HG03045 (cell line): ENCODE measurements around the gene HSF4.
"Not testable (repeated sequence)": the region's sequence is repeated elsewhere in the genome, so short reads cannot be mapped to it uniquely, and the experiment has no call there.

Experiments used
- ATAC-seq: cut with Tn5 transposase; IDR thresholded peaks from one replicate; pipeline ENCODE4 v1.9.1; 2021; ENCODE audit warnings: mild to moderate bottlenecking, moderate library complexity; ENCODE audit not compliant: unreplicated experiment

Gene HSF4

GRCh38 chr16:67164599-67165061 is at the start of gene HSF4:
Gene HSF4 (plus strand): TSS chr16:67164745. CDS start chr16:67164812, 67 bp downstream.
- no peak for ATAC-seq

GRCh38 chr16:67114793-67115192 is 49.8 kb upstream of the HSF4 start:
- no peak for ATAC-seq

- no peak for ATAC-seq
Observed at GRCh38 chr16:67115639-67116038, 48.9 kb upstream of the HSF4 start.

- no peak for ATAC-seq
Observed at GRCh38 chr16:67116388-67117311, 47.9 kb upstream of the HSF4 start.

- ATAC-seq, result no peak
Observed at GRCh38 chr16:67117716-67118115, 46.8 kb upstream of the HSF4 start.

GRCh38 chr16:67120025-67120424 is 44.5 kb upstream of the HSF4 start:
- no peak for ATAC-seq

GRCh38 chr16:67122799-67123198 is 41.7 kb upstream of the HSF4 start:
- not testable (repeated sequence) for ATAC-seq

GRCh38 chr16:67128417-67128816 is 36.1 kb upstream of the HSF4 start:
- ATAC-seq, result no peak

- ATAC-seq, result no peak
Observed at GRCh38 chr16:67128887-67129286, 35.7 kb upstream of the HSF4 start.

GRCh38 chr16:67129422-67129821 is 35.1 kb upstream of the HSF4 start:
- no peak for ATAC-seq

- ATAC-seq, result no peak
Observed at GRCh38 chr16:67137605-67138004, 26.9 kb upstream of the HSF4 start.

- ATAC-seq, result no peak
Observed at GRCh38 chr16:67141391-67141790, 23.2 kb upstream of the HSF4 start.

GRCh38 chr16:67142342-67142741 is 22.2 kb upstream of the HSF4 start:
- no peak for ATAC-seq

- ATAC-seq, result no peak
Observed at GRCh38 chr16:67144943-67145342, 19.6 kb upstream of the HSF4 start.

GRCh38 chr16:67145746-67146145 is 18.8 kb upstream of the HSF4 start:
- ATAC-seq, result no peak

GRCh38 chr16:67146523-67147357 is 17.8 kb upstream of the HSF4 start:
- no peak for ATAC-seq

GRCh38 chr16:67147437-67148140 is 17.0 kb upstream of the HSF4 start:
- no peak for ATAC-seq

GRCh38 chr16:67148221-67148620 is 16.3 kb upstream of the HSF4 start:
- no peak for ATAC-seq

- no peak for ATAC-seq
Observed at GRCh38 chr16:67148656-67149275, 15.8 kb upstream of the HSF4 start.

- no peak for ATAC-seq
Observed at GRCh38 chr16:67149276-67150046, 15.1 kb upstream of the HSF4 start.
